AG04449 (cell line): ENCODE results near the gene CLNS1A.
A peak's percentile ranks its signal among the peaks of the same experiment; 100 is the strongest.

Source experiments
- CTCF ChIA-PET: fragments of 350-600 bp; formaldehyde crosslinking; extraction: SDS; loops from one replicate; lab custom pipeline; 2021; ENCODE audit warnings: antibody characterized with exemption; lab: Yijun Ruan, JAX
- POLR2A ChIA-PET: fragments of 400-600, 350-600 bp; formaldehyde crosslinking; extraction: SDS; loops from one replicate; lab custom pipeline; 2020; ENCODE audit warnings: antibody characterized with exemption, inconsistent platforms; lab: Yijun Ruan, JAX
- DNase-seq: peaks from one replicate; pipeline ENCODE4 v3.0.0-alpha.2; 2010; ENCODE audit warnings: low read depth, low spot score
- H3K4me3 ChIP-seq: 2 replicates; pipeline ENCODE4 v1.5.1; 2011; ENCODE audit warnings: low read depth, mild to moderate bottlenecking, control low read depth, low read length
- CTCF ChIP-seq: IDR thresholded peaks from one replicate; pipeline ENCODE4 v1.5.1; 2011; ENCODE audit warnings: mild to moderate bottlenecking, moderate library complexity, low read length, control low read depth, inconsistent platforms; ENCODE audit not compliant: insufficient read depth; ENCODE audit errors: missing control alignments

The CLNS1A gene

GRCh38 chr11:77630157-77630710 lies 7.4 kb downstream of the CLNS1A start:
- ChIA-PET CTCF (interaction anchor here (0.9 to 6.1 kb wide), 4 partner anchors 11 to 33 kb away, joined by 3 to 58 read pairs (median 3); no protein-coding TSS in a partner anchor), POLR2A (no interaction called here)
- no peak overlapping the region for H3K4me3 ChIP-seq
- TF ChIP-seq CTCF = no peak
- no peak for DNase-seq

- ChIA-PET POLR2A (interaction anchor here (0.6 to 1.0 kb wide), 2 partner anchors 17 to 429 kb away, joined by 3 to 5 read pairs; no protein-coding TSS in a partner anchor), CTCF (interaction anchor here (0.7 to 4.5 kb wide), 39 partner anchors 10 to 572 kb away, joined by 3 to 58 read pairs (median 4); partner anchors contain the start of gene MYO7A)
- TF ChIP-seq CTCF = peak; percentile 57
- no peak overlapping the region for H3K4me3 ChIP-seq
- no peak for DNase-seq
Measured at GRCh38 chr11:77619576-77620198, 17.9 kb downstream of the CLNS1A start.

GRCh38 chr11:77617892-77618291 lies 19.7 kb downstream of the CLNS1A start:
- ChIA-PET CTCF (interaction anchor here (1.0 to 4.5 kb wide), 11 partner anchors 9 to 490 kb away, joined by 3 to 58 read pairs (median 17); partner anchors contain the start of gene MYO7A), POLR2A (interaction anchor here (0.7 kb wide), 1 partner anchor 477 kb away, joined by 3 read pairs; no protein-coding TSS in a partner anchor)

GRCh38 chr11:77611921-77612320 lies 25.7 kb downstream of the CLNS1A start:
- ChIA-PET CTCF (interaction anchor here (0.8 to 1.3 kb wide), 5 partner anchors 9 to 485 kb away, joined by 3 to 4 read pairs (median 3); partner anchors contain the start of gene MYO7A), POLR2A (interaction anchor here (0.5 kb wide), 1 partner anchor 22 kb away, joined by 3 read pairs; no protein-coding TSS in a partner anchor)
- no peak overlapping the region for H3K4me3 ChIP-seq
- DNase-seq = no peak
- TF ChIP-seq CTCF = no peak

More at GRCh38 chr11:77617892-77618291, 19.7 kb downstream of the CLNS1A start:
- DNase-seq = no peak
- no peak for TF ChIP-seq CTCF
- no peak overlapping the region for H3K4me3 ChIP-seq

- ChIA-PET POLR2A (no interaction called here), CTCF (interaction anchor here (3.0 kb wide), 1 partner anchor 10 kb away, joined by 15 read pairs; no protein-coding TSS in a partner anchor)
- TF ChIP-seq CTCF = no peak
- no peak for DNase-seq
- H3K4me3 ChIP-seq = no peak overlapping the region
Measured at GRCh38 chr11:77609234-77609633, 28.4 kb downstream of the CLNS1A start.

GRCh38 chr11:77604281-77604680 lies 33.3 kb downstream of the CLNS1A start:
- CTCF ChIA-PET = interaction anchor here (3.5 to 3.9 kb wide), 3 partner anchors 15 to 477 kb away, joined by 18 to 26 read pairs (median 23); partner anchors contain the start of gene MYO7A
- H3K4me3 ChIP-seq = no peak overlapping the region
- POLR2A ChIA-PET = no interaction called here
- no peak for TF ChIP-seq CTCF
- DNase-seq = no peak
